ENCODE measurements around the gene PRKCG.

- TF ChIP-seq CTCF (conservative IDR thresholded peaks at IDR 0.05; ENCODE audit: low read depth, low read length) (no peak), EZH2 (IDR thresholded peaks at IDR 0.05; ENCODE audit: borderline replicate concordance, low read depth, low read length, poor library complexity, severe bottlenecking) (no peak)
Measured at GRCh38 chr19:53900191-53900860, 18.3 kb downstream of the PRKCG start.
